ENCODE results near the gene SMARCE1. TPM values are rescaled to one million over a fixed set of nuclear protein-coding genes. Genes with fewer than 3 reads are reported as not detected.

Gene SMARCE1
- total RNA-seq, 2 experiments from 2014 or later: 97.7 to 106 TPM

GRCh38 chr17:40615068-40615840 lies 32.4 kb downstream of the SMARCE1 start:
- CTCF ChIA-PET: interaction anchor here (0.8 to 2.3 kb wide), 6 partner anchors 13 to 1048 kb away, joined by 3 to 12 read pairs (median 4); partner anchors contain the start of gene CCR7

GRCh38 chr17:40614431-40615067 lies 33.1 kb downstream of the SMARCE1 start:
- ChIA-PET POLR2A (interaction anchor here (0.6 to 1.9 kb wide), 3 partner anchors 51 to 53 kb away, joined by 3 to 9 read pairs (median 4); no protein-coding TSS in a partner anchor), CTCF (interaction anchor here (1.2 to 2.3 kb wide), 5 partner anchors 12 to 1049 kb away, joined by 3 to 12 read pairs (median 5); partner anchors contain the start of gene CCR7)

More at GRCh38 chr17:40615068-40615840, 32.4 kb downstream of the SMARCE1 start:
- POLR2A ChIA-PET: interaction anchor here (0.6 to 1.9 kb wide), 4 partner anchors 27 to 54 kb away, joined by 4 to 9 read pairs (median 6); no protein-coding TSS in a partner anchor

GRCh38 chr17:40613467-40614154 lies 34.0 kb downstream of the SMARCE1 start:
- ChIA-PET POLR2A (interaction anchor here (1.3 kb wide), 1 partner anchor 53 kb away, joined by 7 read pairs; no protein-coding TSS in a partner anchor), CTCF (interaction anchor here (0.6 to 2.0 kb wide), 6 partner anchors 10 to 51 kb away, joined by 3 to 6 read pairs (median 4); no protein-coding TSS in a partner anchor)

- ChIA-PET POLR2A (interaction anchor here (1.3 kb wide), 1 partner anchor 52 kb away, joined by 7 read pairs; no protein-coding TSS in a partner anchor), CTCF (interaction anchor here (0.6 to 2.0 kb wide), 4 partner anchors 9 to 50 kb away, joined by 3 to 6 read pairs (median 4); no protein-coding TSS in a partner anchor)
Measured at GRCh38 chr17:40612599-40613244, 34.9 kb downstream of the SMARCE1 start.

GRCh38 chr17:40611840-40612474 lies 35.7 kb downstream of the SMARCE1 start:
- ChIA-PET CTCF (interaction anchor here (2.0 kb wide), 1 partner anchor 8 kb away, joined by 6 read pairs; no protein-coding TSS in a partner anchor), POLR2A (interaction anchor here (1.3 kb wide), 1 partner anchor 13 kb away, joined by 6 read pairs; no protein-coding TSS in a partner anchor)

- CTCF ChIA-PET: interaction anchor here (0.7 to 1.7 kb wide), 3 partner anchors 36 to 49 kb away, joined by 3 to 12 read pairs (median 9); no protein-coding TSS in a partner anchor
- POLR2A ChIA-PET: interaction anchor here (0.6 to 2.1 kb wide), 4 partner anchors 27 to 49 kb away, joined by 5 to 18 read pairs (median 11); partner anchors contain the start of genes CCR7 and SMARCE1
Measured at GRCh38 chr17:40610359-40610758, 37.3 kb downstream of the SMARCE1 start.

- ChIA-PET POLR2A (interaction anchor here (0.6 kb wide), 1 partner anchor 47 kb away, joined by 3 read pairs; no protein-coding TSS in a partner anchor), CTCF (interaction anchor here (0.8 kb wide), 1 partner anchor 10 kb away, joined by 3 read pairs; no protein-coding TSS in a partner anchor)
Measured at GRCh38 chr17:40608061-40608581, 39.5 kb downstream of the SMARCE1 start.

GRCh38 chr17:40607641-40608040 lies 40.0 kb downstream of the SMARCE1 start:
- ChIA-PET CTCF (interaction anchor here (0.7 to 0.8 kb wide), 2 partner anchors 10 to 47 kb away, joined by 3 read pairs; no protein-coding TSS in a partner anchor), POLR2A (interaction anchor here (0.6 to 0.8 kb wide), 2 partner anchors 47 kb away, joined by 3 read pairs; no protein-coding TSS in a partner anchor)

- ChIA-PET CTCF (interaction anchor here (0.7 kb wide), 1 partner anchor 46 kb away, joined by 3 read pairs; no protein-coding TSS in a partner anchor), POLR2A (interaction anchor here (0.8 to 4.9 kb wide), 2 partner anchors 44 to 46 kb away, joined by 3 to 43 read pairs; partner anchors contain the start of gene CCR7)
Measured at GRCh38 chr17:40606548-40607353, 40.9 kb downstream of the SMARCE1 start.

- ChIA-PET POLR2A (interaction anchor here (4.9 kb wide), 1 partner anchor 43 kb away, joined by 43 read pairs; the partner anchor contains the start of gene CCR7), CTCF (interaction anchor here (0.6 to 4.9 kb wide), 2 partner anchors 43 to 1579 kb away, joined by 3 to 48 read pairs; no protein-coding TSS in a partner anchor)
Measured at GRCh38 chr17:40605306-40605705, 42.3 kb downstream of the SMARCE1 start.

GRCh38 chr17:40604327-40605080 lies 43.1 kb downstream of the SMARCE1 start:
- CTCF ChIA-PET: interaction anchor here (0.7 to 4.9 kb wide), 3 partner anchors 8 to 50 kb away, joined by 3 to 48 read pairs (median 6); no protein-coding TSS in a partner anchor
- POLR2A ChIA-PET: interaction anchor here (0.7 to 4.9 kb wide), 2 partner anchors 42 to 97 kb away, joined by 3 to 43 read pairs; partner anchors contain the start of gene CCR7

GRCh38 chr17:40602445-40603443 lies 44.9 kb downstream of the SMARCE1 start:
- POLR2A ChIA-PET: interaction anchor here (0.6 to 4.9 kb wide), 4 partner anchors 17 to 40 kb away, joined by 3 to 43 read pairs (median 4); partner anchors contain the start of gene CCR7

GRCh38 chr17:40600486-40601046 lies 47.1 kb downstream of the SMARCE1 start:
- ChIA-PET POLR2A (no interaction called here), CTCF (interaction anchor here (1.2 kb wide), 1 partner anchor 41 kb away, joined by 3 read pairs; no protein-coding TSS in a partner anchor)

More at GRCh38 chr17:40602445-40603443, 44.9 kb downstream of the SMARCE1 start:
- CTCF ChIA-PET: interaction anchor here (0.6 to 4.9 kb wide), 7 partner anchors 10 to 75 kb away, joined by 3 to 48 read pairs (median 3); no protein-coding TSS in a partner anchor

GRCh38 chr17:40599468-40599763 lies 48.2 kb downstream of the SMARCE1 start:
- ChIA-PET POLR2A (interaction anchor here (1.9 kb wide), 1 partner anchor 12 kb away, joined by 6 read pairs; no protein-coding TSS in a partner anchor), CTCF (interaction anchor here (2.8 kb wide), 1 partner anchor 36 kb away, joined by 13 read pairs; no protein-coding TSS in a partner anchor)
